Bronchial epithelial cell (primary cell): ENCODE results near the gene C20orf202. TPM values are rescaled to one million over a fixed set of nuclear protein-coding genes. Genes with fewer than 3 reads are reported as not detected.
A peak's percentile ranks its signal among the peaks of the same experiment; 100 is the strongest.

Experiments used
- DNase-seq: peaks from one replicate; pipeline ENCODE4 v3.0.0-alpha.2; 2010; ENCODE audit warnings: low read depth
- FAIRE-seq: peaks from 2 replicates; lab custom pipeline; 2011; peaks lifted over from hg19 to GRCh38; lab: Jason Lieb, UNC
- H3K27me3 ChIP-seq: 2 replicates; pipeline ENCODE4 v1.5.1; 2011; ENCODE audit warnings: low read length; ENCODE audit not compliant: control insufficient read depth, insufficient read depth
- H3K36me3 ChIP-seq: 2 replicates; pipeline ENCODE4 v1.5.1; 2011; ENCODE audit warnings: low read length; ENCODE audit not compliant: control insufficient read depth, insufficient read depth
- H3K4me3 ChIP-seq: 2 replicates; pipeline ENCODE4 v1.5.1; 2011; ENCODE audit warnings: mild to moderate bottlenecking, low read depth, low read length, control low read depth
- CTCF ChIP-seq: IDR thresholded peaks from 2 replicates; pipeline ENCODE4 v1.5.1; 2011; ENCODE audit warnings: mild to moderate bottlenecking, moderate library complexity, low read length, control low read depth, inconsistent platforms; ENCODE audit not compliant: insufficient read depth, severe bottlenecking
- total RNA-seq: library from RNA; depleted of rRNA; stranded (reverse); fragments of >200 nt; gene quantifications from 2 replicates; pipeline ENCODE4 v1.2.1, GENCODE V29; 2014

C20orf202 gene
- total RNA-seq, 1 donor from 2014 or later: not detected

- no peak overlapping the region for H3K4me3 ChIP-seq
- DNase-seq (no peak), FAIRE-seq (peak; percentile 18)
- H3K36me3 ChIP-seq: peaks cover 26% of the 10 kb centered on the region
- H3K27me3 ChIP-seq: no peaks in the 10 kb centered on the region
- no peak for TF ChIP-seq CTCF
Observed at GRCh38 chr20:1160991-1161390, 42.3 kb upstream of the C20orf202 start.

- H3K4me3 ChIP-seq: no peak overlapping the region
- peaks cover 27% of the 10 kb centered on the region for H3K36me3 ChIP-seq
- no peak for DNase-seq
- TF ChIP-seq CTCF: no peak
- no peak for FAIRE-seq
- no peaks in the 10 kb centered on the region for H3K27me3 ChIP-seq
Observed at GRCh38 chr20:1163105-1163504, 40.1 kb upstream of the C20orf202 start.

GRCh38 chr20:1163653-1164052 lies 39.6 kb upstream of the C20orf202 start:
- Histone ChIP-seq H3K36me3 (peaks cover 25% of the 10 kb centered on the region), H3K4me3 (no peak overlapping the region), H3K27me3 (no peaks in the 10 kb centered on the region)
- FAIRE-seq (no peak), DNase-seq (no peak)
- no peak for TF ChIP-seq CTCF

GRCh38 chr20:1164871-1165270 lies 38.4 kb upstream of the C20orf202 start:
- TF ChIP-seq CTCF: no peak
- no peak for DNase-seq
- Histone ChIP-seq H3K27me3 (no peaks in the 10 kb centered on the region), H3K4me3 (no peak overlapping the region), H3K36me3 (peaks cover 25% of the 10 kb centered on the region)
- no peak for FAIRE-seq

GRCh38 chr20:1165521-1165920 lies 37.7 kb upstream of the C20orf202 start:
- Histone ChIP-seq H3K27me3 (no peaks in the 10 kb centered on the region), H3K4me3 (no peak overlapping the region), H3K36me3 (peaks cover 25% of the 10 kb centered on the region)
- DNase-seq (no peak), FAIRE-seq (no peak)
- no peak for TF ChIP-seq CTCF

- H3K36me3 ChIP-seq: peaks cover 23% of the 10 kb centered on the region
- TF ChIP-seq CTCF: no peak
- no peak overlapping the region for H3K4me3 ChIP-seq
- DNase-seq (no peak), FAIRE-seq (no peak)
- no peaks in the 10 kb centered on the region for H3K27me3 ChIP-seq
Observed at GRCh38 chr20:1165941-1166340, 37.3 kb upstream of the C20orf202 start.
